GM12864 (cell line): Measurements from ENCODE around the gene ELAC1.

Experiments used
- DNase-seq: peaks from one replicate; pipeline ENCODE4 v3.0.0-alpha.2; 2011; ENCODE audit warnings: low read depth
- H3K4me3 ChIP-seq: 2 replicates; pipeline ENCODE4 v1.5.1; 2011; ENCODE audit warnings: mild to moderate bottlenecking, low read depth, low read length, control low read depth
- CTCF ChIP-seq: IDR thresholded peaks from 2 replicates; pipeline ENCODE4 v1.5.1; 2011; ENCODE audit warnings: low read depth, mild to moderate bottlenecking, moderate library complexity, low read length, control low read depth, inconsistent platforms; ENCODE audit errors: missing control alignments

Gene ELAC1

GRCh38 chr18:50967714-50968661, at the start of gene ELAC1:
Gene ELAC1, plus strand, starts transcription at chr18:50968040. Its CDS starts 6,365 bp downstream, at chr18:50974405.
- peak; percentile 40 for DNase-seq
- no peak for TF ChIP-seq CTCF
- peak within 1 kb of the TSS; percentile 71 for H3K4me3 ChIP-seq

GRCh38 chr18:50918153-50918552, 49.7 kb upstream of the ELAC1 start:
- no peak for DNase-seq
- H3K4me3 ChIP-seq = no peak overlapping the region
- no peak for TF ChIP-seq CTCF

- H3K4me3 ChIP-seq = no peak overlapping the region
- TF ChIP-seq CTCF = no peak
- DNase-seq = no peak
Measured at GRCh38 chr18:50924372-50924771, 43.5 kb upstream of the ELAC1 start.

- TF ChIP-seq CTCF = no peak
Measured at GRCh38 chr18:50926521-50926920, 41.3 kb upstream of the ELAC1 start.

GRCh38 chr18:50928551-50928950, 39.3 kb upstream of the ELAC1 start:
- no peak overlapping the region for H3K4me3 ChIP-seq
- DNase-seq = no peak
- no peak for TF ChIP-seq CTCF

More at GRCh38 chr18:50926521-50926920, 41.3 kb upstream of the ELAC1 start:
- no peak overlapping the region for H3K4me3 ChIP-seq
- no peak for DNase-seq

- DNase-seq = no peak
- no peak for TF ChIP-seq CTCF
- no peak overlapping the region for H3K4me3 ChIP-seq
Measured at GRCh38 chr18:50933684-50934083, 34.2 kb upstream of the ELAC1 start.
